HG02840 (cell line): ENCODE measurements around the gene PAM16.

Source experiments
- ATAC-seq: cut with Tn5 transposase; IDR thresholded peaks from one replicate; pipeline ENCODE4 v1.9.1; 2021; ENCODE audit warnings: mild to moderate bottlenecking, moderate library complexity, moderate number of reproducible peaks; ENCODE audit not compliant: unreplicated experiment, low FRiP score

Gene PAM16

DNA sequence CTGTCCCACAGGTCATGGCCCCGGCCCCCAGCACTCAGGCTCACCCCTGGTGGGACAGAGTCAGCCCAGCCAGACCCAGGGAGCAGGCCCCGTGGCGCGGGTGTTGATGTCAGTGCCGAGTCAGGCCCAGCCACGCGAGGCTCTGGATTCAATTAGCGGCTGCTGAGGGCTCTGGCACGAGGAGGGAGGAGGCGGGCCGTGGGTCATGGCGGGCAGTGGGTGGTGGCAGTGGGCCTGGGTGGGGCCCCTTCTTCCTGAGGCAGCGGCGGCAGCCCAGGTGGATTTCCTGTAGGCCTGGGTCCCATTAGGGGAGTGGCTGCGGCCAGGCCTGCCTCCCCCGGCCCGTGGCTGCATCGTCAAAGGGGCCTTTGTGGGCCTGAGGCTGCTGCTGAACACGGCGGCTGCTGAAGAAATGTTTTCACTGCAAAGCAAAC lies 33.4 kb upstream of the PAM16 start:
- no peak for ATAC-seq

DNA sequence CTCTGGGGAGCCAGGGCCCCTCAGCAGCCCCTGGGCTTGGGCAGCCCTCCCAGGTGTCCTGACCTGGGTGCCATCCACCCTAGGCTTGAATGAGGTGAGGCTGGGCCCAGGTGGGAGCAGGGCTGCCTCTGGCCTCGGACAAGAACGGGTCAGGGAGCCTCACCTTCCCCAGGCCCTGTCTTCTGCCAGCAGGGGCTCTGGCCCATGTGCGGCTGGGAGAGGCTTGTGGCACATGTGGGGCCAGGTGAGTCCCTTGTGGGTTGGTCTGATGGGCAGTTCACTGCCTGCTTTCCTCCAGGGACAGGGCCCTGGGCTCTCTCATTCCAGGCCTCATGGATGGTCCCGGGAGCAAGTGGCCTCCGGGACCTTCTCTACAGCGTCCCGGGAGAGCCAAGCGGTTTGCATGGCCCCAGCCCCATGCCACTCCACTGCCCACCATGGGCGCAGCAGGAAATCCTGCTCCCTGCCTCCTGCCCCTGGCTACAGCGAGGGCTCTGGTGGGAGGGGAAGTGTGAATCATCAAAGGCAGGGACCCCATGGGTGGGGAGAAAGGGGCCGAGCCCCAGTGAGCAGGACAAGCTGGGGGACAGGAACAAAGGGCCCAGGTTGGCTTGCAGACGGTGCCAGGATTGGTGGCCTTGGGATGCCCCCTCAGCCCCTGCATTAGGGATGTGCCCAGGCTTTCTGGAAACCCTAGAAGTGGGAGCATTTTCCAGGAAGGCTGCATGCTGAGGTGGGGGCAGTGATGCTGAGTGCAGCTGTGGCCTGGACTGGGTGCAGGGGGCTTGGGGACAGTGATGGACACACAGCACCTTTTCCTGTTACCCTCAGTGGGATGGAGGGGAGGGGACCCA lies 32.7 kb upstream of the PAM16 start:
- no peak for ATAC-seq

DNA sequence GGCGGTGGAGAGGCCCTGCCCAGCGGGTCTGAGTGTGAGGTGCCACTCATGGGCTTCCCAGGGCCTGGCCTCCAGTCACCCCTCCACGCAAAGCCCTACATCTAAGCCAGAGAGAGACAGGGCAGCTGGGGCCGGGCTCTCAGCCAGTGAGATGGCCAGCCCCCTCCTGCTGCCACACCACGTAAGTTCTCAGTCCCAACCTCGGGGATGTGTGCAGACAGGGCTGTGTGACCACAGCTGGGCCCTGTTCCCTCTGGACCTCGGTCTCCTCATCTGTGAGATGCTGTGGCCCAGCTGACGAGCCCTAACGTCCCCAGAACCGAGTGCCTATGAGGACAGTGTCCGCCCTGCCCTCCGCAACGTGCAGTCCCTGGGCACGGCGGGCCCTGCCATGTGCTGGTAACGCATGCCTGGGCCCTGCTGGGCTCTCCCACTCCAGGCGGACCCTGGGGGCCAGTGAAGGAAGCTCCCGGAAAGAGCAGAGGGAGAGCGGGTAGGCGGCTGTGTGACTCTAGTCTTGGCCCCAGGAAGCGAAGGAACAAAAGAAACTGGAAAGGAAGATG lies 31.8 kb upstream of the PAM16 start:
- no peak for ATAC-seq

DNA sequence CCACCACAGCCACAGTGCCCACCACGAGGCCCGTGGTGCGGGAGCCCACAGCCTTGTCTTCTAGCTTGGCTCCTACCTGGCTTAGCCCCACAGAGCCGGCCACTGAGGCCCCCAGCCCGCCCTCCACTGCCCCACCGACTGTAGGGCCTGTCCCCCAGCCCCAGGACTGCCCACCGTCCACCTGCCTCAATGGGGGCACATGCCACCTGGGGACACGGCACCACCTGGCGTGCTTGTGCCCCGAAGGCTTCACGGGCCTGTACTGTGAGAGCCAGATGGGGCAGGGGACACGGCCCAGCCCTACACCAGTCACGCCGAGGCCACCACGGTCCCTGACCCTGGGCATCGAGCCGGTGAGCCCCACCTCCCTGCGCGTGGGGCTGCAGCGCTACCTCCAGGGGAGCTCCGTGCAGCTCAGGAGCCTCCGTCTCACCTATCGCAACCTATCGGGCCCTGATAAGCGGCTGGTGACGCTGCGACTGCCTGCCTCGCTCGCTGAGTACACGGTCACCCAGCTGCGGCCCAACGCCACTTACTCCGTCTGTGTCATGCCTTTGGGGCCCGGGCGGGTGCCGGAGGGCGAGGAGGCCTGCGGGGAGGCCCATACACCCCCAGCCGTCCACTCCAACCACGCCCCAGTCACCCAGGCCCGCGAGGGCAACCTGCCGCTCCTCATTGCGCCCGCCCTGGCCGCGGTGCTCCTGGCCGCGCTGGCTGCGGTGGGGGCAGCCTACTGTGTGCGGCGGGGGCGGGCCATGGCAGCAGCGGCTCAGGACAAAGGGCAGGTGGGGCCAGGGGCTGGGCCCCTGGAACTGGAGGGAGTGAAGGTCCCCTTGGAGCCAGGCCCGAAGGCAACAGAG lies 31.0 kb upstream of the PAM16 start:
- ATAC-seq: no peak

DNA sequence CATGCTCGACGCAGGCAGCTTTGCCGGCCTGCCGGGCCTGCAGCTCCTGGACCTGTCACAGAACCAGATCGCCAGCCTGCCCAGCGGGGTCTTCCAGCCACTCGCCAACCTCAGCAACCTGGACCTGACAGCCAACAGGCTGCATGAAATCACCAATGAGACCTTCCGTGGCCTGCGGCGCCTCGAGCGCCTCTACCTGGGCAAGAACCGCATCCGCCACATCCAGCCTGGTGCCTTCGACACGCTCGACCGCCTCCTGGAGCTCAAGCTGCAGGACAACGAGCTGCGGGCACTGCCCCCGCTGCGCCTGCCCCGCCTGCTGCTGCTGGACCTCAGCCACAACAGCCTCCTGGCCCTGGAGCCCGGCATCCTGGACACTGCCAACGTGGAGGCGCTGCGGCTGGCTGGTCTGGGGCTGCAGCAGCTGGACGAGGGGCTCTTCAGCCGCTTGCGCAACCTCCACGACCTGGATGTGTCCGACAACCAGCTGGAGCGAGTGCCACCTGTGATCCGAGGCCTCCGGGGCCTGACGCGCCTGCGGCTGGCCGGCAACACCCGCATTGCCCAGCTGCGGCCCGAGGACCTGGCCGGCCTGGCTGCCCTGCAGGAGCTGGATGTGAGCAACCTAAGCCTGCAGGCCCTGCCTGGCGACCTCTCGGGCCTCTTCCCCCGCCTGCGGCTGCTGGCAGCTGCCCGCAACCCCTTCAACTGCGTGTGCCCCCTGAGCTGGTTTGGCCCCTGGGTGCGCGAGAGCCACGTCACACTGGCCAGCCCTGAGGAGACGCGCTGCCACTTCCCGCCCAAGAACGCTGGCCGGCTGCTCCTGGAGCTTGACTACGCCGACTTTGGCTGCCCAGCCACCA lies 30.2 kb upstream of the PAM16 start:
- ATAC-seq: no peak

DNA sequence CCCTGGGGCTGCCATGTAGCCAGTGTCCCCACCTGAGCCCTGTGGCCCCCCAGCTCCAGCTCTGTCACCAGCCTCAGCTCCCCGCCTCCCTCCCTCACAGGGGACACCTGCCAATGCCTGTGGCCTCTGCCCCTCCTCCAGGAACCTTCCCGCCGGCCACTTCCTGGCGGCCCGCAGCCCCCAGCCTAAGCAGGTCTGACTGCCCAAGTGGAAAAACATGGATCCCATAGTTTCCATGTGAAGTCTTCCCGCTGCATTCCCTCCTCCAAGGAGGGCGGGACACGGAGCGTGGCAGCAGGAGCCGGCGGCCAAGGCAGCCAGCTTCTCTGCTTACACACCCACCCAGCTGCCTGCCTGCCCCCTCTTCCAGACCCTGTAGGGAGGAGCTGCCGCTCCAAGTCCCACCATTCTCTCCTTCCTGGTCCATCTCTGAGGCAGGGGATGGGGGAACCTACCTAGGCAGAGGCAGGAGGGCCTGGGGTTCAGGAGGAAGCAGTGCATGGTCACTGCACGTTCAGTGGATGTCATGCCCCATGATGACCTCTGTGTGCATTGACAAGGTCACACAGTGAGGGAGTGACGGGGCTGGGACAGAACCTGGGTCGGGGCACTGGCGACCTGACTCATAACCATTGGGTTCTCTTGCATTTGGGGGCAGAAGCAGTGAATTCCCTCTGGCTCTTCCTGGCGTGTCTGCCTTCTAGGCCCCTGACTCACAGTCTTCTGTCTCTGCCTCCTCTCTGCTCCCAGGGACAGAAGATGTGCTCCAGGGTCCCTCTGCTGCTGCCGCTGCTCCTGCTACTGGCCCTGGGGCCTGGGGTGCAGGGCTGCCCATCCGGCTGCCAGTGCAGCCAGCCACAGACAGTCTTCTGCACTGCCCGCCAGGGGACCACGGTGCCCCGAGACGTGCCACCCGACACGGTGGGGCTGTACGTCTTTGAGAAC lies 29.3 kb upstream of the PAM16 start:
- ATAC-seq: no peak

DNA sequence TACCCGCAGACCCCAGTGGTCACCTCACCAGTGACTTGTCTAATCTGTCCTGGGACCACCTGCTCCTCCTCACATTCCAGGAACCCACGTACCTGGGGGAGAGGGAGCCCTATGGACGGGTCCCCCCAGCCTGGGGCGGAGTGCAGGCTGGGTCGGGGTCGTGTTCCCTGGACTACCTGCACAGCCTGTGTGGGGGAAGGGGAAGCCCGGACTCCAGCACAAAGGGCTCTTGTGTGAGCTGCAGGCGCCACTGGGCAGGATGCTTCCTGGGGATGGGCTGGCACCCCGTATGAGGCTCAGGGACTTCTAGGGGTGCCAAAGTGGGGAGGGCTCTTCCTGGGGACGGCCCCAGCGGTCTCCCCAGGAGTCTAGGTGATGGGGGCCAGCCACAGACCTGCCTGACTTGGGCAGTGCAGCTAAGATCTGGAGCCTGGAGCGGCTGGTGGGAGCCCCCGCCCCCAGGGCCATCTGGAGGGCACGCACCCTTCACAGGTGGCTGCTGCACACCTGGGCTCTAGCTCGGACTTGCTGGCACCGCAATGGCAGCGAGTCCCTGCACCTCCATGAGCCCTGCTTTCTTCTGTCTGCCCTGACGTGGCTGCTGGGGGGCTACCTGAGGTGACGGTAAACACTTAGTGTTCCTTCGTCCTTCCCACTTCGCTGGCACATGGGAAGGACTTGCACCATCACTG lies 28.0 kb upstream of the PAM16 start:
- no peak for ATAC-seq

DNA sequence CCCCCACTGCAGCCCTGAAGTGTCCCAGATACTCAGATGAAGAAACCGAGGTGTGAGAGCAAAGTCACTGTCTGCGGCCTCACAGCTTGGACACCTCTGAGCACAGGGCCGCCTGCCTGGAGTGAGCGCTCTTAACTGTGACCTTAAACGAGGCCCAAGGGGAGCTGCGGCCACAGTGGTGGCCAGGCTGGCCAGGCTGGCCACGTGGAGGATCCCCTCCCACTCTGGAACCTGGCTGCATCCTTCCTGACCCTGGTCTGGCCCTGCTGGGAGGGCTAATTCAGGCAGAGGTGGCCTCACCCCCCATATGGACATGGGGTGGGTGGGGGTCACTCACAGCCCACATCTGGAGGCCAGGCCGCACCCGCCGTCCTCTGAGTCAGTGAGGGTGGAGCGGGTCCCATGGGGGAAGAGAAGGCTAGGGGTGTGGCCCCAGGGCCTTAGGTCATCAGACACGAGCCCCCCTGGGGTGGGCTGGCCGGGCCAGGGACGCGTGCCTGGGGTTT lies 27.1 kb upstream of the PAM16 start:
- no peak for ATAC-seq

DNA sequence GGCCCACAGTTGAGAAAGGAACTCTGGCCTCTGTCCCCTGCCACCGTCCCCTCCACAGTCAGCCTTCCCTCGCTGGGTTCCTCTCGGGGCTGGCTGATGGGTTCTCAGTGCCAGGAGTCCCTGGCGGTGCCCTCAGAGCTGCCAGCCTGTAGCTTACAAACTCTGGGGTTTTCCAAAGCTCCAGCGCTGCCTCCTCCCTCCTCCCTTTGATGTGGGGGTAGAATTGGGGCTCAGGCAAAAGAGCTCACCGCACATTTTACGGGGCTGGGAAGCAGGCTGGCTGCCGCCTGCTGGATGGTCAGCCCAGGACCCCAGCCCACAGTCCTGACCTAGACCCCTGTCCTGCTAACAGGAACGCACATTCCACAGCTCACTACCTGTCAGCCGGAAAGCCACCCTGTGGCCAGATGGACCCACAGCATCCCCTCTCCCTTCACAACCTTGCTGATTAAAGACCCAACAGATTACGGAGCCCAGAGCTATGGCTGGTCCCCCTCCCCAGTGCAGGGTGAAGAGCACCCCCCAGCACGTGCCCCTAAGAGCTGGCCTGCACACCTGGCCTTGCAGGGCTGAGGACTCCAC lies 26.5 kb upstream of the PAM16 start:
- no peak for ATAC-seq

DNA sequence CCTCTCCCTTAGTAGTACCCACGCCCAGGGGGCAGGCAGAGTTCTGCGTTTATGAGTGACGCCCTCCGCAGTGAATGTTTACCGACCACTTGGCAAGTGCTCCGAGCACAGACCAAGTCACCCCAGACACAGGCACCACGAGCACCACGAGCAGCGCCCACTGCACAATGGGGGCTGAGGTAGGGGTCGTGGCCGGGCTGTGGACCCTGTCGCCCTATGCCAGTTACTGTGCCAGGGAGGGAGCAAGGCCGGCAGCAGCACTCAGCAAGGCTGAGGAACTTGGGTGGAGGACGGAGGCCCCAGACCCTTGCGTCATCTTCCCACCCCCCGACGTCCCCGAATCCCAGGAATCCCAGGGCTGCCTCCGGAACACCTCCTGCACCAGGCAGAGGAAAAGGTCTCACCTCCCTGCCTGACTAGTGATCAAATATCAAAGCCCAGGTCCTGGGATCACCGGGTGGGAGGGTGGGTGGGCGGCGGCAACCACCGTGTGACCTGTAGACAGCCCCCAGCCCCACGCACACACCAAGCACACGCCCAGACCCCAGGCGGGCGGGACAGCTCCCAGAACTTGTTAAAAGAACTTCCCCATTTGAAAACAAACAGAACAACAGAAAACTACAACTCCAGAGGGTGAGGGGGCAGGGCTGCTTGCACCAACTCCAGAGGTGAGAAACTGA lies 25.9 kb upstream of the PAM16 start:
- ATAC-seq: no peak

DNA sequence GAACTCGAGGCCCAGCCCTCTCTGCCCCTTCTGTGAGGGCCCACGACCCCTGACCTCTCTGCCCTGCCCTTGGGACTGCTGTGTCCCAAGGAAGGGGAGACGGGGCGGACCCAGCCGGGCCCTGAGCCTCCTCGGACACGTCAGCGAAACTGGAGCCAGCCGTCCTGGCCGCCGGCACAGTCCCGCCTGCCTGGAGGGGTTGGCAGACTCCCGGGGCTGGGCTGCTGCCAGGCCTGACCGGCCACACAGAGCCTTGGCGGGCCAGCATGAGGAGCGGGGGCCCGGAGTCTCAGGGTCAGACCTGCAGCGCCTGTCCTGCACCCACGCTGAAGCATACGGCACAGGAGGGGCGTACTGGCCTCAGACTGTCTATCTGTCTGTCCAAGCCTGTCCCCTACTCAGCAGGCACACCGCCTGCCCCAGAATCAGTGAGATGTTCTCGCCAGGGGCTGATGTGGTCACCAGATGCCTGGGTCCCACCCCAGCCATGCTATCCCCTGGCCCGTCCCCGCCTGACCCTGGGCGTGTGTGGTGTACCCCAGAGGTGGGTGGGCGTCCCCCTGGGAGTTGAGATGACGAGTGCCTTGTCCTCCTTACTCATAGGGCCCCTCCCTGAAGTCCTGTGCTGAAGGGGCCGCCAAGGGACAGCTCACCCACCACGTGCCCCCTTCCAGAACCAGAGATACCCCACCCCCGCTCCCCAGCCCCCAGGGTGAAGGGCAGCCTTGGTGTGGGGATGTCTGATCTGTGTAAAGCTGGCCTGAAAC lies 25.2 kb upstream of the PAM16 start:
- ATAC-seq: no peak

DNA sequence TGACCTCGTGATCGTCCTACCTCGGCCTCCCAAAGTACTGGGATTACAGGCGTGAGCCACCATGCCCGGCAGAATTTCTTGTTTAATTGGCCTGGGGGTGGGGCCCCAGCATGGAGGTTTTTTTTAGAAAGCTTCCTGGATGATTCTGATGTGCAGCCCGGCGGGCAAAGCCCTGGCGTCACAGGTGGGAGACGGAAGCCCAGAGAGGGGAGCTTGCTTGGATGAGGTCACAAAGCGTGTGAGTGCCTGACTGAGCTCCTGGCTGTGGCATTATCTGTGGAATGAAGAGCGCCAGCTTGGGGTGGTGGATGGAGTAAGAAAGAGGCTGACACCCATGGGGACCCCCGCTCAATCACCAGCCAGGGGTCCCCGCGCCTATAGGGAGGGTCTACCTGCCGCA lies 24.6 kb upstream of the PAM16 start:
- no peak for ATAC-seq

DNA sequence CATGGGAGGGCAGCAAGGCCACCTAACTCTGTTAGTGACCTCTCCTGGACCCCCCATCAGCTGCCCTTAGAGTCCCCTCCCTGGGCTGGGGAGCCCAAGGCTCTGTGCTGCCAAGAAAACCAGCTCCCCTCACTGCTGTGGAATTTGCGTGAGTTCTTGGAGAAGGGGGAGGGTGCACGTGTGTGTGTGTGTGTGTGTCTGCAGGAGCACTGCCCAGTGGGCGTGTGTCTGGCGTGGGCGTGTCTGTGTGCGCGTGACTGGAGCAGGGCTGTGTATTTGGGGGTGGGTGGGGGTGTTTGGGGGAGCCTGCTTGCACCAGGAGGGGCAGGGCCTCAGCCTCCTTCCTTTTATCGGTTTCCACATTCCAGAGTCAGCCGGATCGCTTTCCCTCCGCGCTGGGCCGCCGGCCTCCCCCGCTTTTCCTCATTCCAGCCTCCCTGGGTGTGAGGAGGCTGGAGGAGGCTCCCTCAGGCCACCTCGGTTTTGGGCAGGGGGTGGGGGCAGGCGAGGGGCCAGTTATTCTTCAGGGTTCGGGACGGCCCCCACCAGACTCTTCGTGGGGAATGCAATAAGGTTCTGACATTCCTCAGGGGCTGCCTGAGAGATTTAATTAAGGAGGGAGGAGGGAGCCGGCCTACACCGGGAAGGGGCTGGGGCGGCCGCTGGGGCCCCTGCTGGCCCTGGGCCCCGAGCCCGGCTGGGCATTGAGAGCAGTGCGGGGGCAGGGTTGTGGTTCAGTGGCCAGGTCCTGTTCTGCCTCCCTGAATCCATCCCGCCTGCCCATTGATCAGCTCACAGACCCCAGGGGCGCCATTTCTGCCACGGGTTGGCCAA lies 23.0 kb upstream of the PAM16 start:
- ATAC-seq: no peak

DNA sequence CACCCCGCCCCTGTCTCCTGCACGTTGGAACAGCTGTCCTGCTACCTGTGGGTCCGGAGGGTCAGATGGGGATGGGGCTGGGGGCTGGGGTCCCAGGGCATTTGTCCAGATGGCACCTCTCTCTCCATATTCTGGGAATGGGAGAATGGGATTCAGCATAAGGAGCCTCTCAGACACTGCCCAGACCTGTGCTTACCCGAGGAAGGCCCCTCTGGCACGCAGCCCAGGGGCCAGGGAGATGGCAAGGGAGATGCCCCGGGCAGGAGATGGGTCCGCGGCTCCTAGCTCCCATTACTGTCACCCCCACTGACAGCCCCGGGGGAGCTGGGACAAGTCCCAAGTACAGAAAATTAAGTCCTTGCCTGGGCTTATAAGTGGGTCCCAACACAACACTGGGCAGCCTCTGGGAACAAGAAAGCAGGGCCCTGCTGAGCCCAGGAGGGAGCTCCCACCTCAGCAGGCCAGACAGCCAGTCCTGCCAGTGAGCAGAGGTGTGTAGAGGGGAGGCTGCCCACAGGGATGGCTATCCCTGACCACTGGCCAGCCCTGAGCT lies 22.3 kb upstream of the PAM16 start:
- no peak for ATAC-seq

DNA sequence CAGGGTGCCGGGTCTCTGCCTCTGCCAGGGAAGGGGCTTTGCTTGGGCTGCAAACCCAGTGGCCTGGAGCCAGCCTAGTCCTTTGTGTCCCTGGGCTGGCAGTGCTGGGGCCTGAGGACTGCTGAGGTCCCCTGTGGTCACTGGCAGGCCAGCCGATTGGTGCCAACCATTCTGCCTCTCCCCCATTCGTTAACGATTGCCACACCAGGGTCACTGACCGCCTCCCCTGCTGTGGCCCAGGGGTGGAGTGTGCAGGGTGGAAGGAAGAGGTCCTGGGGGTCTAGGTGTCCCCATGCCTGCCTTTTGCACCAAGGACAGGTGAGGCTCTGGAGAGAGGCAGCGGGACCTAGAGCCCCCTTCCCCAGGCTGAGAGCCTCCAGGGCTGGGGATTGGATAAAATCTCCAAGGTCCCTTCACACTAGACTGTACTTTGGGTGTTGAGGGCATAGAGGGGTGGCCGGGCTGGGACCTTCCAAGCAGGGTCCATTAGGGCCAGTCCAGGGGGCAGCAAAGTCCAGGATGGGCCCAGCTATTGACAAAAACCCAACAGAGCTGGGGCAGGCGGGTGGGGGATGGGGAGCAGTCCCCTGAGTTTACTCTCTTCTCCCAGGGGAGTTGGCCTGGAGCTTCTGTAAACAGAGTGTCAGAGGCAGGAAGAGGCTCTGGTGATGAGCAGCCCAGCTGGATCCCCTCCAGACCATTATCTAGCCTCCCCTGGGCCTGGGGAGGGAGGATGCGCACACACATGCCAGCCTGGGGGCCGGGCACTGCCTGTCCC lies 21.6 kb upstream of the PAM16 start:
- ATAC-seq: no peak
